Subcutaneous adipose tissue (tissue), 4 donors: Measurements from ENCODE around the gene PCSK5. TPM values are rescaled to one million over a fixed set of nuclear protein-coding genes. Genes with fewer than 3 reads are reported as not detected.

ENCODE experiments used
- total RNA-seq, 4 donors: library from RNA; depleted of rRNA; stranded (reverse); fragments of >200 nt; gene quantifications; one replicate each; pipeline ENCODE4 v1.1.0, GENCODE V29; 2016
- TF ChIP-seq, protein P1 (sequence below): fragments of 450-650 bp; IDR thresholded peaks from one replicate; pipeline ENCODE4 v1.5.1; 2016; ENCODE audit warnings: low read depth, mild to moderate bottlenecking, control low read depth, antibody characterized with exemption, moderate library complexity

The PCSK5 gene
- total RNA-seq, 4 donors from 2014 or later: 18.4 to 36.4 (median 20.1) TPM

DNA sequence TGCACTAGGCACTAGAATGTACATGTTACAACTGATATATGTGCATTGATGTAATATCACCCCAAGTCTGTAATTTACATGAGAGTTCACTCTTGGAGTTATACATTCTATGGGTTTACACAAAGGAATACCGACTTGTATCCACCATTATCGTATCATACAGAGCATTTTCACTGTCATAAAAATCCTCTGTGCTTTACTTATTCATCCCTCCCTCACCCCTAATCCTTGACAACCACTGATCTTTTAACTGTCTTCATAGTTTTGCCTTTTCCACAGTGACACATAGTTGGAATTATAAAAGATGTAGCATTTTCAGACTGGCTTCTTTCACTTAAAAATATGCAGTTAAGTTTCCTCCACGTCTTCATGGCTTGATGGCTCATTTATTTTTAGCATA lies 514.9 kb downstream of the PCSK5 start:
- TF ChIP-seq, protein P1, sequence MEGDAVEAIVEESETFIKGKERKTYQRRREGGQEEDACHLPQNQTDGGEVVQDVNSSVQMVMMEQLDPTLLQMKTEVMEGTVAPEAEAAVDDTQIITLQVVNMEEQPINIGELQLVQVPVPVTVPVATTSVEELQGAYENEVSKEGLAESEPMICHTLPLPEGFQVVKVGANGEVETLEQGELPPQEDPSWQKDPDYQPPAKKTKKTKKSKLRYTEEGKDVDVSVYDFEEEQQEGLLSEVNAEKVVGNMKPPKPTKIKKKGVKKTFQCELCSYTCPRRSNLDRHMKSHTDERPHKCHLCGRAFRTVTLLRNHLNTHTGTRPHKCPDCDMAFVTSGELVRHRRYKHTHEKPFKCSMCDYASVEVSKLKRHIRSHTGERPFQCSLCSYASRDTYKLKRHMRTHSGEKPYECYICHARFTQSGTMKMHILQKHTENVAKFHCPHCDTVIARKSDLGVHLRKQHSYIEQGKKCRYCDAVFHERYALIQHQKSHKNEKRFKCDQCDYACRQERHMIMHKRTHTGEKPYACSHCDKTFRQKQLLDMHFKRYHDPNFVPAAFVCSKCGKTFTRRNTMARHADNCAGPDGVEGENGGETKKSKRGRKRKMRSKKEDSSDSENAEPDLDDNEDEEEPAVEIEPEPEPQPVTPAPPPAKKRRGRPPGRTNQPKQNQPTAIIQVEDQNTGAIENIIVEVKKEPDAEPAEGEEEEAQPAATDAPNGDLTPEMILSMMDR: no peak

DNA sequence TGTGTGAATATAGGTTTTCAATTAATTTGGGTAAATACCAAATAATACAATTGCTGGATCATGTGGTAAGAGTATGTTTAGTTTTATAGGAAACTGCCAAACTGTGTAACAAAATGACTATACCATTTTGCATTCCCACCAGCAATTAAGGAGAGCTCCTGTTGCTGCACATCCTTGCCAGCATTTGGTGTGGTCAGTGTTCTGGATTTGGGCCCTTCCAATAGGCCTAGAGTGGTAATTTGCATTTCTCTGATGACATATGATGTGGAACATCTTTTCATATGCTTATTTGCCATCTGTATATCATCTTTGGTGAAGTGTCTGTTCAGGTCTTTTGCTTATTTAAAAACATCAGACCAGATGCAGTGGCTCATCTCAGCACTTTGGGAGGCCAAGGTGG lies 515.4 kb downstream of the PCSK5 start:
- TF ChIP-seq, protein P1: no peak
